ENCODE results near the gene IQCB1.
"Not testable (repeated sequence)": the region's sequence is repeated elsewhere in the genome, so short reads cannot be mapped to it uniquely, and the experiment has no call there.

The IQCB1 gene

GRCh38 chr3:121803771-121804320 lies 31.0 kb downstream of the IQCB1 start:
- no peak overlapping the region for H3K4me2 ChIP-seq (ENCODE audit: low read length)
- no peak overlapping the region for H3K9ac ChIP-seq (ENCODE audit: low read depth, low read length)
- H3K36me3 ChIP-seq (ENCODE audit: insufficient read depth, low read length): peaks cover 11% of the 10 kb centered on the region
- no peak overlapping the region for H3K4me3 ChIP-seq (ENCODE audit: low read length)
- H3K9me3 ChIP-seq (replicated peaks; ENCODE audit: low read length): no peaks in the 10 kb centered on the region
- H3K4me1 ChIP-seq (ENCODE audit: control insufficient read depth, insufficient read depth, low read length): no peaks in the 10 kb centered on the region
- no peaks in the 10 kb centered on the region for H3K27me3 ChIP-seq (ENCODE audit: control insufficient read depth, insufficient read depth, low read length)

- no peak overlapping the region for H3K9ac ChIP-seq (ENCODE audit: low read depth, low read length)
- no peak overlapping the region for H3K4me2 ChIP-seq (ENCODE audit: low read length)
- H3K9me3 ChIP-seq (replicated peaks; ENCODE audit: low read length): no peaks in the 10 kb centered on the region
- no peak overlapping the region for H3K4me3 ChIP-seq (ENCODE audit: low read length)
- H3K4me1 ChIP-seq (ENCODE audit: control insufficient read depth, insufficient read depth, low read length): no peaks in the 10 kb centered on the region
- no peaks in the 10 kb centered on the region for H3K27me3 ChIP-seq (ENCODE audit: control insufficient read depth, insufficient read depth, low read length)
- H3K36me3 ChIP-seq (ENCODE audit: insufficient read depth, low read length): peaks cover 14% of the 10 kb centered on the region
Observed at GRCh38 chr3:121800906-121801305, 34.0 kb downstream of the IQCB1 start.

GRCh38 chr3:121796970-121797369 lies 37.9 kb downstream of the IQCB1 start:
- H3K27me3 ChIP-seq (ENCODE audit: control insufficient read depth, insufficient read depth, low read length): no peaks in the 10 kb centered on the region
- no peak overlapping the region for H3K9ac ChIP-seq (ENCODE audit: low read depth, low read length)
- H3K36me3 ChIP-seq (ENCODE audit: insufficient read depth, low read length): peaks cover 12% of the 10 kb centered on the region
- H3K4me2 ChIP-seq (ENCODE audit: low read length): no peak overlapping the region
- no peak overlapping the region for H3K4me3 ChIP-seq (ENCODE audit: low read length)
- no peaks in the 10 kb centered on the region for H3K9me3 ChIP-seq (replicated peaks; ENCODE audit: low read length)
- H3K4me1 ChIP-seq (ENCODE audit: control insufficient read depth, insufficient read depth, low read length): no peaks in the 10 kb centered on the region

- Histone ChIP-seq H3K9me3 (replicated peaks; ENCODE audit: low read length) (no peaks in the 10 kb centered on the region), H3K4me1 (ENCODE audit: control insufficient read depth, insufficient read depth, low read length) (no peaks in the 10 kb centered on the region), H3K27me3 (ENCODE audit: control insufficient read depth, insufficient read depth, low read length) (no peaks in the 10 kb centered on the region), H3K4me2 (ENCODE audit: low read length) (no peak overlapping the region), H3K4me3 (ENCODE audit: low read length) (no peak overlapping the region), H3K36me3 (ENCODE audit: insufficient read depth, low read length) (peaks cover 14% of the 10 kb centered on the region), H3K9ac (ENCODE audit: low read depth, low read length) (no peak overlapping the region)
Observed at GRCh38 chr3:121794264-121794983, 40.4 kb downstream of the IQCB1 start.

GRCh38 chr3:121793078-121793477 lies 41.8 kb downstream of the IQCB1 start:
- Histone ChIP-seq H3K36me3 (ENCODE audit: insufficient read depth, low read length) (peaks cover 24% of the 10 kb centered on the region), H3K9ac (ENCODE audit: low read depth, low read length) (no peak overlapping the region), H3K9me3 (replicated peaks; ENCODE audit: low read length) (no peaks in the 10 kb centered on the region)

GRCh38 chr3:121786485-121786884 lies 48.4 kb downstream of the IQCB1 start:
- Histone ChIP-seq H3K36me3 (ENCODE audit: insufficient read depth, low read length) (peaks cover 29% of the 10 kb centered on the region), H3K27me3 (ENCODE audit: control insufficient read depth, insufficient read depth, low read length) (no peaks in the 10 kb centered on the region), H3K4me3 (ENCODE audit: low read length) (no peak overlapping the region), H3K4me1 (ENCODE audit: control insufficient read depth, insufficient read depth, low read length) (peaks cover 6% of the 10 kb centered on the region), H3K4me2 (ENCODE audit: low read length) (no peak overlapping the region), H3K9me3 (replicated peaks; ENCODE audit: low read length) (no peaks in the 10 kb centered on the region), H3K9ac (ENCODE audit: low read depth, low read length) (no peak overlapping the region)

More at GRCh38 chr3:121793078-121793477, 41.8 kb downstream of the IQCB1 start:
- Histone ChIP-seq H3K4me2 (ENCODE audit: low read length) (no peak overlapping the region), H3K27me3 (ENCODE audit: control insufficient read depth, insufficient read depth, low read length) (no peaks in the 10 kb centered on the region), H3K4me1 (ENCODE audit: control insufficient read depth, insufficient read depth, low read length) (no peaks in the 10 kb centered on the region), H3K4me3 (ENCODE audit: low read length) (no peak overlapping the region)

- H3K4me1 ChIP-seq (ENCODE audit: control insufficient read depth, insufficient read depth, low read length); H3K4me2 ChIP-seq (ENCODE audit: low read length); H3K9ac ChIP-seq (ENCODE audit: low read depth, low read length); H3K4me3 ChIP-seq (ENCODE audit: low read length); H3K27me3 ChIP-seq (ENCODE audit: control insufficient read depth, insufficient read depth, low read length); H3K9me3 ChIP-seq (replicated peaks; ENCODE audit: low read length): not testable (repeated sequence)
- peaks cover 32% of the 10 kb centered on the region for H3K36me3 ChIP-seq (ENCODE audit: insufficient read depth, low read length)
Observed at GRCh38 chr3:121782784-121783183, 52.1 kb downstream of the IQCB1 start.

- no peak overlapping the region for H3K4me2 ChIP-seq (ENCODE audit: low read length)
- H3K36me3 ChIP-seq (ENCODE audit: insufficient read depth, low read length): peaks cover 39% of the 10 kb centered on the region
- H3K9ac ChIP-seq (ENCODE audit: low read depth, low read length): no peak overlapping the region
- H3K4me1 ChIP-seq (ENCODE audit: control insufficient read depth, insufficient read depth, low read length): peaks cover 3% of the 10 kb centered on the region
- no peaks in the 10 kb centered on the region for H3K27me3 ChIP-seq (ENCODE audit: control insufficient read depth, insufficient read depth, low read length)
- H3K9me3 ChIP-seq (replicated peaks; ENCODE audit: low read length): no peaks in the 10 kb centered on the region
- H3K4me3 ChIP-seq (ENCODE audit: low read length): no peak overlapping the region
Observed at GRCh38 chr3:121781611-121782010, 53.2 kb downstream of the IQCB1 start.

- not testable (repeated sequence) for H3K9ac ChIP-seq (ENCODE audit: low read depth, low read length); H3K4me3 ChIP-seq (ENCODE audit: low read length); H3K4me1 ChIP-seq (ENCODE audit: control insufficient read depth, insufficient read depth, low read length); H3K4me2 ChIP-seq (ENCODE audit: low read length); H3K9me3 ChIP-seq (replicated peaks; ENCODE audit: low read length); H3K27me3 ChIP-seq (ENCODE audit: control insufficient read depth, insufficient read depth, low read length)
- H3K36me3 ChIP-seq (ENCODE audit: insufficient read depth, low read length): peaks cover 39% of the 10 kb centered on the region
Observed at GRCh38 chr3:121775095-121775494, 59.8 kb downstream of the IQCB1 start.

GRCh38 chr3:121769246-121769645 lies 65.6 kb downstream of the IQCB1 start:
- no peak overlapping the region for H3K9ac ChIP-seq (ENCODE audit: low read depth, low read length)
- H3K36me3 ChIP-seq (ENCODE audit: insufficient read depth, low read length): peaks cover 15% of the 10 kb centered on the region

GRCh38 chr3:121768452-121768851 lies 66.4 kb downstream of the IQCB1 start:
- peaks cover 11% of the 10 kb centered on the region for H3K36me3 ChIP-seq (ENCODE audit: insufficient read depth, low read length)
- no peak overlapping the region for H3K9ac ChIP-seq (ENCODE audit: low read depth, low read length)
- H3K4me2 ChIP-seq (ENCODE audit: low read length): no peak overlapping the region
- no peaks in the 10 kb centered on the region for H3K9me3 ChIP-seq (replicated peaks; ENCODE audit: low read length)
- no peaks in the 10 kb centered on the region for H3K4me1 ChIP-seq (ENCODE audit: control insufficient read depth, insufficient read depth, low read length)
- H3K4me3 ChIP-seq (ENCODE audit: low read length): no peak overlapping the region
- H3K27me3 ChIP-seq (ENCODE audit: control insufficient read depth, insufficient read depth, low read length): no peaks in the 10 kb centered on the region

More at GRCh38 chr3:121769246-121769645, 65.6 kb downstream of the IQCB1 start:
- Histone ChIP-seq H3K9me3 (replicated peaks; ENCODE audit: low read length) (no peaks in the 10 kb centered on the region), H3K4me3 (ENCODE audit: low read length) (no peak overlapping the region), H3K4me2 (ENCODE audit: low read length) (no peak overlapping the region), H3K4me1 (ENCODE audit: control insufficient read depth, insufficient read depth, low read length) (no peaks in the 10 kb centered on the region), H3K27me3 (ENCODE audit: control insufficient read depth, insufficient read depth, low read length) (no peaks in the 10 kb centered on the region)
